D721Med (cell line): ENCODE data around the gene FLRT3.

Experiments used
- DNase-seq: peaks from one replicate; pipeline ENCODE4 v3.0.0; 2011; ENCODE audit warnings: low spot score; ENCODE audit not compliant: insufficient read length
- FAIRE-seq: peaks from 2 replicates; lab custom pipeline; 2011; peaks lifted over from hg19 to GRCh38; lab: Jason Lieb, UNC
- CTCF ChIP-seq: IDR thresholded peaks from 2 replicates; pipeline ENCODE4 v1.5.1; 2012; ENCODE audit warnings: mild to moderate bottlenecking, control low read depth; ENCODE audit not compliant: insufficient read depth; ENCODE audit errors: missing control alignments

Gene FLRT3

GRCh38 chr20:14303651-14304050 is 33.8 kb downstream of the FLRT3 start:
- DNase-seq: no peak
- no peak for FAIRE-seq
- no peak for TF ChIP-seq CTCF

GRCh38 chr20:14303106-14303505 is 34.3 kb downstream of the FLRT3 start:
- no peak for TF ChIP-seq CTCF
- no peak for DNase-seq
- FAIRE-seq: no peak

- FAIRE-seq (no peak), DNase-seq (no peak)
- TF ChIP-seq CTCF: no peak
Observed at GRCh38 chr20:14299831-14300230, 37.6 kb downstream of the FLRT3 start.

- DNase-seq (no peak), FAIRE-seq (no peak)
- TF ChIP-seq CTCF: no peak
Observed at GRCh38 chr20:14295770-14296309, 41.6 kb downstream of the FLRT3 start.

GRCh38 chr20:14295238-14295637 is 42.2 kb downstream of the FLRT3 start:
- FAIRE-seq: no peak
- no peak for DNase-seq

GRCh38 chr20:14291502-14291901 is 45.9 kb downstream of the FLRT3 start:
- DNase-seq (no peak), FAIRE-seq (no peak)
- no peak for TF ChIP-seq CTCF

More at GRCh38 chr20:14295238-14295637, 42.2 kb downstream of the FLRT3 start:
- no peak for TF ChIP-seq CTCF
